WI38 (cell line): ENCODE measurements around the gene VPS54.

Experiments used
- H3K4me3 ChIP-seq: 2 replicates; pipeline ENCODE4 v1.5.1; 2011; ENCODE audit warnings: low read depth, mild to moderate bottlenecking, control low read depth, low read length
- CTCF ChIP-seq: IDR thresholded peaks from 2 replicates; pipeline ENCODE4 v1.5.1; 2012; ENCODE audit warnings: low read depth, mild to moderate bottlenecking, control low read depth, low read length

The VPS54 gene

GRCh38 chr2:64056021-64056420 lies 36.8 kb upstream of the VPS54 start:
- no peak overlapping the region for H3K4me3 ChIP-seq
- no peak for TF ChIP-seq CTCF

GRCh38 chr2:64054161-64054915 lies 35.1 kb upstream of the VPS54 start:
- TF ChIP-seq CTCF, result no peak
- no peak overlapping the region for H3K4me3 ChIP-seq

- no peak overlapping the region for H3K4me3 ChIP-seq
- TF ChIP-seq CTCF, result no peak
Observed at GRCh38 chr2:64052463-64053241, 33.4 kb upstream of the VPS54 start.

GRCh38 chr2:64049633-64050220 lies 30.5 kb upstream of the VPS54 start:
- peak; percentile 77 for TF ChIP-seq CTCF
- no peak overlapping the region for H3K4me3 ChIP-seq

GRCh38 chr2:64045938-64046337 lies 26.7 kb upstream of the VPS54 start:
- no peak overlapping the region for H3K4me3 ChIP-seq
- TF ChIP-seq CTCF, result no peak

- no peak for TF ChIP-seq CTCF
Observed at GRCh38 chr2:64040161-64040560, 20.9 kb upstream of the VPS54 start.

GRCh38 chr2:64036034-64036705 lies 16.9 kb upstream of the VPS54 start:
- H3K4me3 ChIP-seq, result no peak overlapping the region

More at GRCh38 chr2:64040161-64040560, 20.9 kb upstream of the VPS54 start:
- H3K4me3 ChIP-seq, result no peak overlapping the region

More at GRCh38 chr2:64036034-64036705, 16.9 kb upstream of the VPS54 start:
- no peak for TF ChIP-seq CTCF
